Nucleus accumbens (tissue), 56 donors: ENCODE data around the gene SDR42E2.
A peak's percentile ranks its signal among the peaks of the same experiment; 100 is the strongest.
"Not testable (repeated sequence)": the region's sequence is repeated elsewhere in the genome, so short reads cannot be mapped to it uniquely, and the experiment has no call there.

Source experiments
- DNase-seq, 56 donors: peaks; one replicate each; lab custom pipeline; 2025; lab: John Stamatoyannopoulos, UW

SDR42E2 gene

GRCh38 chr16:22190081-22190775 lies 27.9 kb downstream of the SDR42E2 start:
- peak in 24 of 56 donors; percentile 38 to 100 (median 100) for DNase-seq

- peak; percentile 95 to 100 (median 100) for DNase-seq
Observed at GRCh38 chr16:22190776-22191531, 28.6 kb downstream of the SDR42E2 start.

- peak in 16 of 56 donors; percentile 0 to 47 (median 10) for DNase-seq
Observed at GRCh38 chr16:22191532-22192260, 29.4 kb downstream of the SDR42E2 start.

GRCh38 chr16:22192261-22193062 lies 30.2 kb downstream of the SDR42E2 start:
- peak in 50 of 56 donors; percentile 3 to 75 (median 39) for DNase-seq

GRCh38 chr16:22193063-22193411 lies 30.7 kb downstream of the SDR42E2 start:
- no peak for DNase-seq

- peak in 1 of 56 donors; percentile 7 for DNase-seq
Observed at GRCh38 chr16:22194707-22195444, 32.6 kb downstream of the SDR42E2 start.

GRCh38 chr16:22195445-22195694 lies 33.1 kb downstream of the SDR42E2 start:
- no peak for DNase-seq

GRCh38 chr16:22195695-22196558 lies 33.6 kb downstream of the SDR42E2 start:
- peak; percentile 43 to 97 (median 85) for DNase-seq

GRCh38 chr16:22196559-22197168 lies 34.4 kb downstream of the SDR42E2 start:
- DNase-seq, result not testable (repeated sequence)

GRCh38 chr16:22198547-22199293 lies 36.4 kb downstream of the SDR42E2 start:
- DNase-seq, result no peak

GRCh38 chr16:22202261-22202637 lies 39.9 kb downstream of the SDR42E2 start:
- no peak for DNase-seq

GRCh38 chr16:22203091-22203490 lies 40.8 kb downstream of the SDR42E2 start:
- no peak for DNase-seq

- DNase-seq, result no peak
Observed at GRCh38 chr16:22204091-22204655, 41.9 kb downstream of the SDR42E2 start.

- no peak for DNase-seq
Observed at GRCh38 chr16:22205577-22206012, 43.3 kb downstream of the SDR42E2 start.

- DNase-seq, result peak in 54 of 56 donors; percentile 25 to 86 (median 68)
Observed at GRCh38 chr16:22206013-22206841, 43.9 kb downstream of the SDR42E2 start, which contains the start of gene EEF2K. Gene EEF2K (plus strand): TSS chr16:22206278. CDS start chr16:22225730, 19,452 bp downstream.
